Activated CD8-positive, alpha-beta memory T cell treated with anti-CD3 and anti-CD28 coated beads for 24 hours (primary cell): ENCODE results near the gene CACNB2.
"Not testable (repeated sequence)": the region's sequence is repeated elsewhere in the genome, so short reads cannot be mapped to it uniquely, and the experiment has no call there.

Source experiments
- DNase-seq: peaks from one replicate; pipeline ENCODE4 v3.0.0-alpha.2; 2020

The CACNB2 gene

GRCh38 chr10:18577823-18578685 lies 437.8 kb downstream of the CACNB2 start:
- DNase-seq = no peak

GRCh38 chr10:18582803-18583202 lies 442.6 kb downstream of the CACNB2 start:
- DNase-seq = no peak

- no peak for DNase-seq
Measured at GRCh38 chr10:18583575-18584270, 443.5 kb downstream of the CACNB2 start.

GRCh38 chr10:18586637-18587036 lies 446.4 kb downstream of the CACNB2 start:
- DNase-seq = not testable (repeated sequence)

GRCh38 chr10:18591141-18591540 lies 450.9 kb downstream of the CACNB2 start:
- DNase-seq = not testable (repeated sequence)
